Upper lobe of right lung (tissue), 1 donor: ENCODE measurements around the gene OR5H1. TPM values are rescaled to one million over a fixed set of nuclear protein-coding genes. Genes with fewer than 3 reads are reported as not detected.

Experiments
- ATAC-seq: fragments of 200-7000 bp; cut with Tn5 transposase; one replicate; pipeline ENCODE4 v1.9.1; 2020; ENCODE audit warnings: mild to moderate bottlenecking, moderate library complexity
- DNase-seq: peaks from one replicate; pipeline ENCODE4 v3.0.0-alpha.2; 2020
- H3K27ac ChIP-seq: fragments of 200-600 bp; one replicate; pipeline ENCODE4 v1.8.0; 2022
- H3K27me3 ChIP-seq: fragments of 200-600 bp; one replicate; pipeline ENCODE4 v1.8.0; 2022; ENCODE audit warnings: mild to moderate bottlenecking
- H3K36me3 ChIP-seq: fragments of 200-600 bp; one replicate; pipeline ENCODE4 v1.8.0; 2022
- H3K4me1 ChIP-seq: fragments of 200-600 bp; one replicate; pipeline ENCODE4 v1.8.0; 2022
- H3K4me3 ChIP-seq: fragments of 200-600 bp; one replicate; pipeline ENCODE4 v1.8.0; 2022; ENCODE audit warnings: mild to moderate bottlenecking
- H3K9me3 ChIP-seq: fragments of 200-600 bp; one replicate; pipeline ENCODE4 v1.8.0; 2022
- CTCF ChIP-seq: fragments of 200-600 bp; IDR thresholded peaks from one replicate; pipeline ENCODE4 v1.8.0; 2022; ENCODE audit warnings: antibody characterized with exemption
- intact Hi-C: fragments of 100-400 bp; cut with DNase I; formaldehyde crosslinking; loops from one replicate; pipeline ENCODE4 v1.11.0; 2022
- long read RNA-seq: library from polyadenylated mRNA; unstranded; transcript quantifications from one replicate; pipeline ENCODE4 v2.0.0, GENCODE V29; 2021
- total RNA-seq: library from RNA; stranded (reverse); fragmentation: NEBNext Ultra II Directional; extraction: Animal tissue kit (Norgen Biotek cat#: 25700); gene quantifications from one replicate; pipeline ENCODE4 v1.2.1, GENCODE V29; 2021
- donor health status: DM: no; HTN: yes; CAD: no; lungs with severe emphysema.

Gene OR5H1
- total RNA-seq, result not detected
- long read RNA-seq, result 0 reads

GRCh38 chr3:98130421-98130820, at the start of gene OR5H1:
OR5H1 (plus strand) TSS chr3:98130721; CDS start chr3:98132698, 1,977 bp downstream.
- intact Hi-C loops, result no loop called here
- no peak within 1 kb of the TSS for H3K4me3 ChIP-seq
- no peaks in the 10 kb centered on the region for H3K9me3 ChIP-seq
- no peak for ATAC-seq
- no peaks in the 10 kb centered on the region for H3K36me3 ChIP-seq
- H3K27me3 ChIP-seq, result no peaks in the 10 kb centered on the region
- TF ChIP-seq CTCF, result no peak
- no peak within 1 kb of the TSS for H3K27ac ChIP-seq
- DNase-seq, result no peak
- H3K4me1 ChIP-seq, result no peaks in the 10 kb centered on the region

GRCh38 chr3:98086873-98087272, 43.6 kb upstream of the OR5H1 start, which contains the start of gene OR5AC2:
OR5AC2 (plus strand) TSS chr3:98087173; CDS start chr3:98087173, 0 bp downstream.
- Histone ChIP-seq H3K4me3 (no peak within 1 kb of the TSS), H3K27ac (no peak within 1 kb of the TSS), H3K4me1 (no peaks in the 10 kb centered on the region), H3K9me3 (no peaks in the 10 kb centered on the region), H3K36me3 (no peaks in the 10 kb centered on the region), H3K27me3 (no peaks in the 10 kb centered on the region)
- TF ChIP-seq CTCF, result no peak
- intact Hi-C loops, result no loop called here
- ATAC-seq (no peak), DNase-seq (no peak)

- Histone ChIP-seq H3K4me3 (no peak overlapping the region), H3K36me3 (no peaks in the 10 kb centered on the region), H3K27me3 (no peaks in the 10 kb centered on the region), H3K4me1 (no peaks in the 10 kb centered on the region), H3K9me3 (no peaks in the 10 kb centered on the region), H3K27ac (no peak overlapping the region)
- TF ChIP-seq CTCF, result no peak
- intact Hi-C loops, result no loop called here
- DNase-seq, result no peak
- ATAC-seq, result no peak
Measured at GRCh38 chr3:98095882-98096281, 34.6 kb upstream of the OR5H1 start.

- H3K9me3 ChIP-seq, result no peaks in the 10 kb centered on the region
- H3K27ac ChIP-seq, result no peak overlapping the region
- ATAC-seq, result no peak
- no peaks in the 10 kb centered on the region for H3K36me3 ChIP-seq
- intact Hi-C loops, result no loop called here
- H3K27me3 ChIP-seq, result no peaks in the 10 kb centered on the region
- no peak overlapping the region for H3K4me3 ChIP-seq
- DNase-seq, result no peak
- no peaks in the 10 kb centered on the region for H3K4me1 ChIP-seq
- TF ChIP-seq CTCF, result no peak
Measured at GRCh38 chr3:98099848-98100247, 30.7 kb upstream of the OR5H1 start.

GRCh38 chr3:98108162-98108561, 22.4 kb upstream of the OR5H1 start:
- Histone ChIP-seq H3K4me1 (no peaks in the 10 kb centered on the region), H3K4me3 (no peak overlapping the region), H3K27ac (no peak overlapping the region), H3K9me3 (no peaks in the 10 kb centered on the region), H3K36me3 (no peaks in the 10 kb centered on the region), H3K27me3 (no peaks in the 10 kb centered on the region)
- ATAC-seq, result no peak
- no peak for TF ChIP-seq CTCF
- DNase-seq, result no peak
- intact Hi-C loops, result no loop called here
